H7 (cell line): Measurements from ENCODE around the gene ACIN1. TPM values are rescaled to one million over a fixed set of nuclear protein-coding genes. Genes with fewer than 3 reads are reported as not detected.

Experiments used
- DNase-seq: peaks from one replicate; pipeline ENCODE4 v3.0.0; 2012
- H3K27me3 ChIP-seq: 2 replicates; pipeline ENCODE4 v1.6.0; 2011; ENCODE audit warnings: mild to moderate bottlenecking, low read length; ENCODE audit not compliant: control insufficient read depth, insufficient read depth
- H3K36me3 ChIP-seq: replicated peaks from 2 replicates; pipeline ENCODE4 v1.5.1; 2011; ENCODE audit warnings: low read length; ENCODE audit not compliant: control insufficient read depth, insufficient read depth
- H3K4me3 ChIP-seq: 2 replicates; pipeline ENCODE4 v1.5.1; 2011; ENCODE audit warnings: low read depth, mild to moderate bottlenecking, control low read depth, low read length, moderate library complexity; ENCODE audit not compliant: insufficient read depth
- total RNA-seq: library from RNA; depleted of rRNA; stranded (reverse); fragments of >200 nt; shearing (Covaris generic); gene quantifications from 2 replicates; pipeline ENCODE4 v1.2.3, GENCODE V29; 2014

ACIN1 gene
- total RNA-seq, 1 experiment from 2014 or later, result 89.5 TPM

GRCh38 chr14:23105348-23105824 is 10.4 kb upstream of the ACIN1 start:
- Histone ChIP-seq H3K36me3 (no peaks in the 10 kb centered on the region), H3K27me3 (no peaks in the 10 kb centered on the region; the same call in 1 of the 2 replicates), H3K4me3 (no peak overlapping the region)
- no peak for DNase-seq

DNA sequence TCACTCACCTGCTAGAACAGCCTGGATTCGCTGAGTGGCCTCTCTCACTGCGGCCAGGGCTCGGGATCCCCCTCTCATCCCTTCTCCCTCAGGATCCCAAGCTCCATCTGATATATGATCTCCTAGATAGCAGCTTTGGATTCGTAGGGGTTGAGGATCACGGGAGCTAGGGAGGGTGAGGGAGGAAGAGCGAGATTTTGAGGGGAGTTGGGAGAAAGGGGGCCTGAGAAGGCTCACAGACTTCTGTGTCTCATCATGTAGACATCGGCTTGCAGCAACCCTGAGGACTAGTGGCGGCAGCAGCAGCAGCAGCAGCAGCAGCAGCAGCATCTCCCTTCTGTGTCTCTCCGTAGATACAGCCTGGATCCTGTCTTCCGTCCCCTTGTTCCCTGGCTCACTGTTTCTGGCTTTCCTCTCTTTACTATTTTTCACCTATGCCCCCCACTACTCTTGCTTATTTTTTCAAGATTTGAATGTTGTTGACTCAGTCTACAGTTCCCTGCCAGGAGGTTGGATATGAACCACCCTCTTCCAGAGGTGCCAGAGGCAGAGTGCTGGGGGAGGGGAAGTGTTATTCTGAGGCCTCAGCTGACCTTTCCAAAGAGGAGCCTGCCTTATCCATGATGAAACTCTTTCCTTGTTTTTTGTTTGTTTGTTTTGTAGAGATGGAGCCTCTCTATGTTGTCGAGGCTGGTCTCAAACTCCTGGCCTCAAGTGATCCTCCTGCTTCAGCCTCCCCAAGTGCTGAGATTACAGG is 9.8 kb upstream of the ACIN1 start, which contains the start of gene CIROP:
TSS of gene CIROP (minus strand) at position 399 of the 757 bp plus-strand sequence. CDS start at position 330, 69 bp downstream.
- no peak for DNase-seq
- no peaks in the 10 kb centered on the region for H3K36me3 ChIP-seq
- no peaks in the 10 kb centered on the region; the same call in 1 of the 2 replicates for H3K27me3 ChIP-seq
- H3K4me3 ChIP-seq, result no peak within 1 kb of the TSS

DNA sequence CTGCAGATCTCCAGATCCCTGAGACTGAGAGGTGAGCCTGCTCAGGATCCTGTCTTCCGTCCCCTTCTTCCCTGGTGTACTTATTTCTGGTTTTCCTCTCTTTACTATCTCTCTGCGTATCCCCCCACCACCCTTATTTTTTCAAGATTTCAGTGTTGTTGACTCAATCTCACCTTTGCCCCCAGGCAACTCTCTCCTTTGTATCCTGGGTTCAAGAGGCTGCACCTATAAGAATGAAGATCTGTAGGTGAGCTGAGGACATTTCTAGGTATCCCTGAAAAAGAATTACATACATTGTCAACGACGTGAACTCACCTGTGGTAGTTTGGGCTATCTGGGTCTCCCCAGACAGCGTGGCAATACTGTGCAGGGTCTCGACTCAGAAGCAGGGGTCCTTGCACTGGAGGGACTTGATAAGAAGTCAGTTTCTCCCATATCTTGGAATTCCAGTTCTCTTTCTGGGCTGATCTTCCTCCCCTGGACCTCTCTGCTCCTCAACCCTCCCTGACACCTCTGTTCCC is 9.2 kb upstream of the ACIN1 start:
- DNase-seq, result no peak
- H3K27me3 ChIP-seq, result no peaks in the 10 kb centered on the region; the same call in 1 of the 2 replicates
- no peak overlapping the region for H3K4me3 ChIP-seq
- no peaks in the 10 kb centered on the region for H3K36me3 ChIP-seq

DNA sequence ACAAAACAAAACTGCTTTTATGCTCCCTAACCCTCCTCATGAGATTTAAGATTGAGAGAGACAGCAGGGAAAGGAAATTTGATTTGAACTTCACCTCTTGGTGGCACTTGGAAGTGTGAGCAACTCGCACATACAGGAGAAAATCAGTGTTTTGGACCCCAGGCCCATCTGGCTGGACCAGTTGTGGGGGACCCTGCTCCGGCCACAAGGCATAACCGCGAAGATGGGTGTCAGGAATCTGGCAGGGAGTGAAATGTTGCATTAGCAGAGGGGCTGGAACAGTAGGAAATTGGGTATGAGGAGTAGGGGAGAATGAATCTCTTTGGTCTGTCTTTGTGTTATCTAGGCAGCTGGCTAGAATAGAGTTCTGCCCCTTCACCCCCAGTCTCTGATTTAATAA is 8.6 kb upstream of the ACIN1 start:
- DNase-seq, result no peak
- Histone ChIP-seq H3K27me3 (no peaks in the 10 kb centered on the region; the same call in 1 of the 2 replicates), H3K4me3 (no peak overlapping the region)

GRCh38 chr14:23102801-23103200 is 7.9 kb upstream of the ACIN1 start:
- H3K27me3 ChIP-seq, result no peaks in the 10 kb centered on the region; the same call in 1 of the 2 replicates
- H3K36me3 ChIP-seq, result peaks cover 6% of the 10 kb centered on the region
- DNase-seq, result no peak
- H3K4me3 ChIP-seq, result no peak overlapping the region

More for the DNA sequence above, 8.6 kb upstream of the ACIN1 start:
- no peaks in the 10 kb centered on the region; the same call in 1 of the 2 replicates for H3K36me3 ChIP-seq

GRCh38 chr14:23101986-23102625 is 7.2 kb upstream of the ACIN1 start:
- Histone ChIP-seq H3K4me3 (no peak overlapping the region), H3K36me3 (peaks cover 9% of the 10 kb centered on the region), H3K27me3 (no peaks in the 10 kb centered on the region; the same call in 1 of the 2 replicates)
- no peak for DNase-seq

DNA sequence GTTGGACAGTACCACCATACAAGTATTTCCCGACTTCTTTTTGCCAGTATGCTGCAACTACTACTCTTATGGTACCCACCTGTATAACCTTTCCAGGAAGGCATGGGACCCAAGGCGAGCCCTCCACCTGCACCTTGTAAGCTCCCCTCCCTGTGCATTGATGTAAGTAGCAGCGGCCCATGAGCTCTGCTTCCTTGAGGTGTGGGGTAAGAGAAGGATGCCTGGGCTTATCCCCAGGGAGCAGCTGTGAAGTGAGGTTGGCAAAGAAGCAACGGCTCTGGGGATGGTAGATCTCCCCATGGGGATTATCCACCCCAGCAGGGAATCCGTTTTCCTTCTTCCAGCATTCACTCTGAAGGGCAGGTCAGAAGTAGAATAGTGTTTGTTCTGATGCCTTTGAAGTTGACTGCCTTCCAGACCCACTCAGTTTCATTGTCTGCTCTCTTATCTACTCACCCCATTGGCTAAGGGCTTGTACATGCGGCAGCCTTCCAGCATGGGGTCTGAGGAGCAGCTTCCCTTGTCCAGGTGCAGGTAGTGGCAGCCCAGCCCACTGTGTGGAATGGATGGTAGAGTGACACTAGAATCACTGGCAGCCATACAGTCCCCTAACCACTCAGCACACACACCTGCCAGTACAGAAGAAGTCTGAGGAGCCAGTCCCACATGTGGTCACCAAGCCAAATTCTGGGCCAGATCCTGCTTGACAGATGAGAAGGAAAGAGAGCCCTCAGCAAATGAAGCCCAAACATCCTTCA is 6.5 kb upstream of the ACIN1 start:
- Histone ChIP-seq H3K36me3 (peaks cover 9% of the 10 kb centered on the region), H3K27me3 (no peaks in the 10 kb centered on the region; the same call in 1 of the 2 replicates), H3K4me3 (no peak overlapping the region)
- peak; percentile 31 for DNase-seq

DNA sequence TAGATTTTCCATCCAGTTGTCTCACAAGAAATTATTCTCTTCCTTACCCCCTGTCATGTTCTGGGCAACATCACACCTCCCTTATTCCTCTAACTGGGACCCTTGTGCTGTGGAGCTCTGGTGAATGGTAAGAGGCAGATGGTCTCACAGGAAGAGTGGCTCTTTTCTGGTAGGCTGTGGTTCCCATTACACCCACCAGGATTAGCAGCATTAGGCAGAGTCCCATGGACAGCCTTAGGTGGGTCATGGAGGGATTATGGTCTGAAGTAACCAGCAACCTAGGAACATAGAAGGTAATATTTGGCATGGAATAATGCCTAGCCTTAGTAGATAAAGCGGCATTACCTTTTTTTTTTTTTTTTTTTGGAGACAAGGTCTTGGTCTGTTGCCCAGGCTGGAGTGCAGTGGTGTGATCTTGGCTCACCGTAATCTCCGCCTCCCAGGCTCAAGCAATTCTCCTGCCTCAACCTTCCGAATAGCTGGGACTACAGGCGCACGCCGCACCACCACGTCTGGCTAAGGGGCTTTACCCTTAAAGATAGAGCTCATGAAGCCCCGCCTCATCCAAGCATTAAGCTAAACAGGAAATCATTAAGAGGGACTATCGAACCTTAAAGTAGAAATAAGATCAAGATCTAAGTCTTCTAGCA is 4.4 kb upstream of the ACIN1 start:
- Histone ChIP-seq H3K4me3 (no peak overlapping the region), H3K36me3 (peaks cover 9% of the 10 kb centered on the region), H3K27me3 (no peaks in the 10 kb centered on the region; the same call in 1 of the 2 replicates)
- DNase-seq, result no peak

GRCh38 chr14:23097786-23098185 is 2.9 kb upstream of the ACIN1 start:
- Histone ChIP-seq H3K36me3 (peaks cover 14% of the 10 kb centered on the region), H3K27me3 (no peaks in the 10 kb centered on the region), H3K4me3 (no peak overlapping the region)
- DNase-seq, result no peak

DNA sequence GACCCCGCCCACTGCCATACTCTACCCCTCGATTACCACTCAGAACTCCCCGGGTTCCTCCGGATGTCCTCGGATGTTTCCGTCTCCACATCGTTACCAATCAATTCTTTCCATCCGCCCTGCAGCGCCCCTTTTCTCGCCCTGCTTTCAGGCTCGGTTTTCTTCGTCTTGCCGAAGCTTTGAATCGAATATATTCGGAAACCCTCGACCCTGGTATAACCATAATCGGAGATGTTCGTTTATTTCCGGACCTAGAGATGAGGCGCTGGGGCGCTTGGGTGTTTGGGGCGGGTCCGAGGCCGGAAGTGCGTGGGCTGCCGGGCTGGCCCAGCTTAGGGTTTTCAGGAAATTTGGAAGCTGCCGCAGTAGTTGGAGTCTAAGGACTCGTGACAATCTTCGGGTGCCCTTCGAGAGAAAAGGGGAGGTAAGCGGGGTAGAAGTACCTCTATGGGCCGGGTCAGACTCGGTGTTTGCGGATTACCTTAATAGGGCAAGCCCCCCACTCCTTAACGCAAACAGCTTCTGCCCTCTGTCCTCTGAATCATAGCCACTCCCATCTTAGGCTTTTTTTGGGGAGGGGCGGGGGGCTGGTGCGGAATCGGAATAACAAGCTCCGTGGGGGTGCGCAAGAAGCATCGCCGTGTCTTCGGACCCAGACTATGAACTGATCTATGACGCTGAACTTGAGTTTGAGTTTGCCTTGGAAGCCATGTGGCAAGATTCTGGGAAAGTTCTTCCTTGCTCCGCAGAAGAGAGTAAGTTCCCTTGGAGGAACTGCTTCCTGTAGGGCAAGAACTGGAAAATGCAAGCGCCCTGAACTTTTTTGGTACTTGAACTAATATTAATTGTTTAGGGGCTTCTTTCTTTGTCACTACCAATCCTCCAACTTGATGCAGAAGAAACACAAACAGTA is 516 bp upstream of the ACIN1 start, which contains the start of gene C14orf119:
TSS of gene C14orf119 (plus strand) at position 310 of the 913 bp plus-strand sequence. CDS start 2,154 bp downstream, outside the sequence.
- H3K36me3 ChIP-seq, result peaks cover 26% of the 10 kb centered on the region
- peak within 1 kb of the TSS; percentile 92 for H3K4me3 ChIP-seq
- peak; percentile 97 for DNase-seq
- no peaks in the 10 kb centered on the region for H3K27me3 ChIP-seq

DNA sequence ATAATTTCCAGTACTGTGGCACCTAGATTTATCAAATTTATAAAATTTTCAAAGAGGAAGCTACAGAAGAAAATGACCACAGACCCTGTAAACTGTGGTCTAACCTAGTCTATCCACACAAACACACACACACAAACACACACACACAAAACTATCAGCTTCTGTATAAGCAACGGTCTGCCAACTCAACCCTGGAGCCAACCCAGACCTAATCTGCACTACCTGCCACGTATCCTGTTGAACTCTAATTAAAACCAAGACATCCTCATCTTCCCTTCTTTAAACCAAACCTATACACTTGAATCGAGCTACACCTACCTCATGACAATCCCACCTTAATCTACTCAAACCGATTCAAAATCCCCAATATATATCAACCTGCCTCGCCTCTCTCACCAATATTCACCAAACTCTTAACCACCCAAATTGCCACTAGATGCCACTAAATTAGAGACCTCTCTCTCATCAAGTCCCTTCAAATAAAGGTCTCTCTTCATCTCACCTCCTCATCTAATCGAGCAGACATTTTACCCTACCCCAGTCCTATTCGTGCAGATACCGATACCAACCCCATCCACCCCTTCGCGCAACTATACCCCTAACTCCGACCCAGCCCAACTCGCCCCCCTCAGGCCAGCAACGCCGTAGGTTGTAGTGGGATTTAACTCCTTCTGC is 808 bp downstream of the ACIN1 start:
- Histone ChIP-seq H3K27me3 (no peaks in the 10 kb centered on the region), H3K36me3 (peaks cover 37% of the 10 kb centered on the region), H3K4me3 (peak overlapping the region; percentile 92)
- peak; percentile 93 for DNase-seq

DNA sequence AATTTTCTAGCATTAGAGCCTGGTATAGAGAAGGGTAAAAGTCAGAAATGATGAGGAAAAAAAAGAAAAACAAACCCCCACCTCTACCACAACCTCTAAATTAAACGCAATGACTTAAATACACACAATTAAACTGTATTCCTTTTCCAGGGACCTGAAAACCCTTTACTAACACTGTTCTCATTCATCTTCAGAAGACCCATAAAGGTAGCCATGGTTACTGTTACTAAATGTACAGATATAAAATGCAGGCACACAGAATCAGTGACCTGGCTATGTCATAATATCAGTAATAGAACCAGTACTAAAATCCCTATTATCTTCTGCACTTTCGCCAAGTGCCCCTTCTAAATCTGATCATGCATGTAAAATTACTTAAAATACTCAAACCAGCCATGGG is 1.4 kb downstream of the ACIN1 start:
- peaks cover 39% of the 10 kb centered on the region for H3K36me3 ChIP-seq
- no peak for DNase-seq
- no peak overlapping the region for H3K4me3 ChIP-seq
- H3K27me3 ChIP-seq, result no peaks in the 10 kb centered on the region
